ENCODE results near the gene BTBD9. TPM values are rescaled to one million over a fixed set of nuclear protein-coding genes. Genes with fewer than 3 reads are reported as not detected.
A peak's percentile ranks its signal among the peaks of the same experiment; 100 is the strongest.

BTBD9 gene
- total RNA-seq, 1 experiment from 2014 or later = 10.8 TPM

DNA sequence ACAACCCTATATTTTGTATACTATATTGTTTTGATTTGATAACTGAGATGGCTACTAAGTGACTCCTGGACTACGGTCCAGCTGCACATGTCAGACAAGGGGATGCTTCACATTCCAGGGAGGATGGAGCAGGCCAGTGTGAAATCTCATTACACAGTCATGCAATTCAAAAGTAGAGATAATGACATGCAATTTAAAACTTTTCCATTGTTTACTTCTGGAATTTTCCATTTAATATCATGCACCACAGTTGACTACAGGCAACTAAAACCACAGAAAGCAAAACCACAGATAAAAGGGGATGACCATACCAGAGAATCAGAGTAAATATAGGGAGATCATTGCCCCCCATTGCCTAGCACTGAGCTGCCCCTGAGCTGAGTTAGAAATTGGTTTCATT lies 366.4 kb downstream of the BTBD9 start:
- Histone ChIP-seq H3K9me2 (ENCODE audit: insufficient read depth) (no peaks in the 10 kb centered on the region), H3K27me3 (ENCODE audit: insufficient read depth, low read depth) (no peaks in the 10 kb centered on the region), H3K4me2 (no peak overlapping the region), H4K20me1 (ENCODE audit: insufficient read depth) (no peaks in the 10 kb centered on the region), H3K79me2 (ENCODE audit: low read depth) (no peaks in the 10 kb centered on the region), H3K4me1 (replicated peaks; ENCODE audit: insufficient read depth) (peaks cover 25% of the 10 kb centered on the region), H3K4me3 (no peak overlapping the region), H3F3A (ENCODE audit: insufficient read depth, low read depth) (peaks cover 14% of the 10 kb centered on the region), H2AFZ (no peak overlapping the region), H3K27ac (no peak overlapping the region), H3K9me3 (ENCODE audit: insufficient read depth, low read depth) (no peaks in the 10 kb centered on the region), H3K36me3 (ENCODE audit: low read depth) (no peaks in the 10 kb centered on the region)
- POLR2A ChIA-PET (ENCODE audit: unreplicated experiment) = no interaction called here
- CTCF ChIA-PET = no interaction called here
- intact Hi-C loops (cut with micrococcal nuclease; ENCODE audit: unreplicated experiment) = no loop called here
- TF ChIP-seq EZH2 (IDR thresholded peaks at IDR 0.05; ENCODE audit: low read depth) = no peak
- TF ChIP-seq, protein P1, sequence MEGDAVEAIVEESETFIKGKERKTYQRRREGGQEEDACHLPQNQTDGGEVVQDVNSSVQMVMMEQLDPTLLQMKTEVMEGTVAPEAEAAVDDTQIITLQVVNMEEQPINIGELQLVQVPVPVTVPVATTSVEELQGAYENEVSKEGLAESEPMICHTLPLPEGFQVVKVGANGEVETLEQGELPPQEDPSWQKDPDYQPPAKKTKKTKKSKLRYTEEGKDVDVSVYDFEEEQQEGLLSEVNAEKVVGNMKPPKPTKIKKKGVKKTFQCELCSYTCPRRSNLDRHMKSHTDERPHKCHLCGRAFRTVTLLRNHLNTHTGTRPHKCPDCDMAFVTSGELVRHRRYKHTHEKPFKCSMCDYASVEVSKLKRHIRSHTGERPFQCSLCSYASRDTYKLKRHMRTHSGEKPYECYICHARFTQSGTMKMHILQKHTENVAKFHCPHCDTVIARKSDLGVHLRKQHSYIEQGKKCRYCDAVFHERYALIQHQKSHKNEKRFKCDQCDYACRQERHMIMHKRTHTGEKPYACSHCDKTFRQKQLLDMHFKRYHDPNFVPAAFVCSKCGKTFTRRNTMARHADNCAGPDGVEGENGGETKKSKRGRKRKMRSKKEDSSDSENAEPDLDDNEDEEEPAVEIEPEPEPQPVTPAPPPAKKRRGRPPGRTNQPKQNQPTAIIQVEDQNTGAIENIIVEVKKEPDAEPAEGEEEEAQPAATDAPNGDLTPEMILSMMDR (conservative IDR thresholded peaks at IDR 0.05) = no peak
- DNase-seq = no peak
- BruUV-seq (replicated peaks) = no TSS peak

DNA sequence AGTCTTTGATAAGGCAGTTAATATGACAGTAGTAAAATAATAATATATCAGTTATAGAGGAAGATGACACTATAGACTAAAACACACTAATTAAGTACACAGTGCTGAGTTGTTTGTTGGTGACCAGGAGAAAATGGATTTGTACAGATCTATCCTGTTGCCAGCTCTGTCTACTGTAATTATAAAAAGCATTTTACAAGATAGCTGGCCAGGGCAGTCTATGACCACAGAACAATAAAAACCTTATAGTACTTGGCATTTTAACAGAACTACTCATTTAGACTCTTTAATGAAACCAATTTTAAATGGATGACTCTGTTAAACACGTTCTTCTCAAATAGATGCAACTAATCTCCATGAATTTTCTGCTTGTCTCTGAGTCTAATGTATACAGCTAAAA lies 367.5 kb downstream of the BTBD9 start:
- no peak overlapping the region for H3K4me2 ChIP-seq
- peaks cover 25% of the 10 kb centered on the region for H3K4me1 ChIP-seq (replicated peaks; ENCODE audit: insufficient read depth)
- intact Hi-C loops (cut with micrococcal nuclease; ENCODE audit: unreplicated experiment) = no loop called here
- no peak overlapping the region for H3K4me3 ChIP-seq
- no peaks in the 10 kb centered on the region for H3K79me2 ChIP-seq (ENCODE audit: low read depth)
- no peaks in the 10 kb centered on the region for H3K27me3 ChIP-seq (ENCODE audit: insufficient read depth, low read depth)
- H3F3A ChIP-seq (ENCODE audit: insufficient read depth, low read depth) = peaks cover 14% of the 10 kb centered on the region
- H2AFZ ChIP-seq = no peak overlapping the region
- no peak overlapping the region for H3K27ac ChIP-seq
- BruUV-seq (replicated peaks) = no TSS peak
- no peak for TF ChIP-seq EZH2 (IDR thresholded peaks at IDR 0.05; ENCODE audit: low read depth)
- TF ChIP-seq, protein P1 (conservative IDR thresholded peaks at IDR 0.05) = no peak
- H3K9me3 ChIP-seq (ENCODE audit: insufficient read depth, low read depth) = no peaks in the 10 kb centered on the region
- H3K36me3 ChIP-seq (ENCODE audit: low read depth) = no peaks in the 10 kb centered on the region
- DNase-seq = no peak
- H3K9me2 ChIP-seq (ENCODE audit: insufficient read depth) = no peaks in the 10 kb centered on the region
- ChIA-PET CTCF (interaction anchor here (0.5 kb wide), 1 partner anchor 260 kb away, joined by 6 read pairs; no protein-coding TSS in a partner anchor), POLR2A (ENCODE audit: unreplicated experiment) (no interaction called here)
- H4K20me1 ChIP-seq (ENCODE audit: insufficient read depth) = no peaks in the 10 kb centered on the region

DNA sequence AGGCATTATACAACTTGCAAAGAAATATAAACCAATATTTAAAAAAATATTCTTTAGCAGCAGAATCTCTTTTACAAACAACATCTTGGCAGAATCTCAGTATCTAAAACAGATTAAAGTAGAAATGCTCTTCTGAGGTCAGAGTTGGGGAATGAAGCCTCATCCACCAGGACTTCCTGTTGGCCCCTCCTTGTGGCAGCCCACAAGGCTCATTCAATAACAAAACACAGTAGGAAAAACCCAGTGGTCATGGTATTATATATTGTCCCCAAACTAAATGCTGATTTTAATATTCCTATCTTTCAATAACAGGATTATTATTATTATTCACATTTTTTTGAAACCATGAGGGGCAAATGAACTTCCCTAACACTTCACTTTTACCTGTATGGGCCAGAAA lies 368.6 kb downstream of the BTBD9 start:
- Histone ChIP-seq H3K4me2 (0 out of 2 replicates have a peak overlapping the region, but pooled peaks have one; percentile 3), H2AFZ (no peak overlapping the region), H3F3A (ENCODE audit: insufficient read depth, low read depth) (peaks cover 14% of the 10 kb centered on the region), H3K27me3 (ENCODE audit: insufficient read depth, low read depth) (no peaks in the 10 kb centered on the region), H3K27ac (peak overlapping the region; percentile 3; the same call in 1 of the 2 replicates), H3K79me2 (ENCODE audit: low read depth) (no peaks in the 10 kb centered on the region), H3K9me3 (ENCODE audit: insufficient read depth, low read depth) (no peaks in the 10 kb centered on the region), H3K9me2 (ENCODE audit: insufficient read depth) (no peaks in the 10 kb centered on the region), H3K36me3 (ENCODE audit: low read depth) (no peaks in the 10 kb centered on the region), H3K4me1 (replicated peaks; ENCODE audit: insufficient read depth) (peaks cover 25% of the 10 kb centered on the region), H3K4me3 (no peak overlapping the region), H4K20me1 (ENCODE audit: insufficient read depth) (no peaks in the 10 kb centered on the region)
- BruUV-seq (replicated peaks) = no TSS peak
- intact Hi-C loops (cut with micrococcal nuclease; ENCODE audit: unreplicated experiment) = no loop called here
- DNase-seq = no peak
- CTCF ChIA-PET = no interaction called here
- no peak for TF ChIP-seq EZH2 (IDR thresholded peaks at IDR 0.05; ENCODE audit: low read depth)
- TF ChIP-seq, protein P1 (conservative IDR thresholded peaks at IDR 0.05) = no peak
- POLR2A ChIA-PET (ENCODE audit: unreplicated experiment) = no interaction called here

Measured in PC-9 (cell line).